H9 (cell line): Measurements from ENCODE around the gene OSBPL2. TPM values are rescaled to one million over a fixed set of nuclear protein-coding genes. Genes with fewer than 3 reads are reported as not detected.
A peak's percentile ranks its signal among the peaks of the same experiment; 100 is the strongest.

Source experiments
- DNase-seq: peaks from one replicate; pipeline ENCODE4 v3.0.0-alpha.2; 2017
- H2AFZ ChIP-seq: one replicate; pipeline ENCODE4 v1.6.1; 2013; ENCODE audit warnings: mild to moderate bottlenecking, low read length, control low read depth, moderate library complexity
- H2AK5ac ChIP-seq: 2 replicates; pipeline ENCODE4 v1.6.1; 2013; ENCODE audit warnings: low read length, control low read depth, mixed read lengths; ENCODE audit not compliant: insufficient read length
- H2BK120ac ChIP-seq: one replicate; pipeline ENCODE4 v1.6.1; 2013; ENCODE audit warnings: low read depth, mild to moderate bottlenecking, low read length, control low read depth, inconsistent platforms; ENCODE audit not compliant: poor library complexity, severe bottlenecking
- H2BK12ac ChIP-seq: 2 replicates; pipeline ENCODE4 v1.6.1; 2013; ENCODE audit warnings: low read length, control low read depth, mixed read lengths, low read depth; ENCODE audit not compliant: insufficient read length
- H2BK15ac ChIP-seq: 2 replicates; pipeline ENCODE4 v1.6.1; 2013; ENCODE audit warnings: low read depth, low read length, control low read depth
- H2BK20ac ChIP-seq: one replicate; pipeline ENCODE4 v1.6.1; 2013; ENCODE audit warnings: low read depth, mild to moderate bottlenecking, low read length, control low read depth, inconsistent platforms; ENCODE audit not compliant: poor library complexity, severe bottlenecking
- H2BK5ac ChIP-seq: 2 replicates; pipeline ENCODE4 v1.6.1; 2013; ENCODE audit warnings: low read length, control low read depth, mixed read lengths; ENCODE audit not compliant: insufficient read length
- H3K14ac ChIP-seq: 2 replicates; pipeline ENCODE4 v1.6.1; 2013; ENCODE audit warnings: low read length, control low read depth; ENCODE audit not compliant: insufficient read depth
- H3K18ac ChIP-seq: 2 replicates; pipeline ENCODE4 v1.6.1; 2013; ENCODE audit warnings: low read depth, mild to moderate bottlenecking, mixed read lengths, low read length, control low read depth; ENCODE audit not compliant: insufficient read length
- H3K23ac ChIP-seq: 2 replicates; pipeline ENCODE4 v1.6.1; 2013; ENCODE audit warnings: low read length, control low read depth, mixed read lengths, low read depth; ENCODE audit not compliant: insufficient read length
- H3K23me2 ChIP-seq: 2 replicates; pipeline ENCODE4 v1.6.1; 2013; ENCODE audit warnings: low read depth, mild to moderate bottlenecking, mixed read lengths, low read length, control low read depth; ENCODE audit not compliant: insufficient read length, poor library complexity, severe bottlenecking
- H3K27ac ChIP-seq: 2 replicates; pipeline ENCODE4 v1.5.1; 2013; ENCODE audit warnings: low read length, control low read depth, mixed read lengths, low read depth; ENCODE audit not compliant: insufficient read length
- H3K27me3 ChIP-seq: 2 replicates; pipeline ENCODE4 v1.6.1; 2013; ENCODE audit warnings: low read length, control low read depth, inconsistent platforms; ENCODE audit not compliant: insufficient read depth
- H3K4ac ChIP-seq: 2 replicates; pipeline ENCODE4 v1.6.1; 2013; ENCODE audit warnings: low read depth, mild to moderate bottlenecking, control low read depth, inconsistent platforms, low read length, moderate library complexity
- H3K4me1 ChIP-seq: 2 replicates; pipeline ENCODE4 v1.6.1; 2013; ENCODE audit warnings: low read length, control low read depth, inconsistent platforms; ENCODE audit not compliant: insufficient read depth
- H3K4me2 ChIP-seq: 2 replicates; pipeline ENCODE4 v1.6.1; 2013; ENCODE audit warnings: low read length, control low read depth, mixed read lengths; ENCODE audit not compliant: insufficient read length, insufficient read depth
- H3K56ac ChIP-seq: 2 replicates; pipeline ENCODE4 v1.6.1; 2013; ENCODE audit warnings: low read depth, mild to moderate bottlenecking, mixed read lengths, low read length, control low read depth; ENCODE audit not compliant: insufficient read length
- H3K79me1 ChIP-seq: 2 replicates; pipeline ENCODE4 v1.6.1; 2013; ENCODE audit warnings: low read depth, mild to moderate bottlenecking, moderate library complexity, low read length, control low read depth, inconsistent platforms; ENCODE audit not compliant: insufficient read depth, poor library complexity, severe bottlenecking
- H3K79me2 ChIP-seq: 2 replicates; pipeline ENCODE4 v1.6.1; 2013; ENCODE audit warnings: low read length, control low read depth, inconsistent platforms; ENCODE audit not compliant: insufficient read depth
- H3K9ac ChIP-seq: 2 replicates; pipeline ENCODE4 v1.6.1; 2013; ENCODE audit warnings: low read length, control low read depth, mixed read lengths; ENCODE audit not compliant: insufficient read length; ENCODE audit errors: extremely low read depth
- H3K9me3 ChIP-seq: one replicate; pipeline ENCODE4 v1.6.1; 2013; ENCODE audit warnings: low read depth, low read length, inconsistent platforms; ENCODE audit not compliant: control insufficient read depth
- H3T11ph ChIP-seq: one replicate; pipeline ENCODE4 v1.6.1; 2013; ENCODE audit warnings: mild to moderate bottlenecking, low read length, control low read depth, inconsistent platforms
- H4K20me1 ChIP-seq: one replicate; pipeline ENCODE4 v1.6.1; 2013; ENCODE audit not compliant: control insufficient read depth, insufficient read length, insufficient read depth
- H4K5ac ChIP-seq: 2 replicates; pipeline ENCODE4 v1.6.1; 2013; ENCODE audit warnings: low read depth, mild to moderate bottlenecking, mixed read lengths, low read length, control low read depth; ENCODE audit not compliant: insufficient read length
- H4K8ac ChIP-seq: replicated peaks from 2 replicates; pipeline ENCODE4 v1.6.1; 2013; ENCODE audit warnings: low read length, control low read depth, mixed read lengths, low read depth; ENCODE audit not compliant: insufficient read length
- H4K91ac ChIP-seq: 2 replicates; pipeline ENCODE4 v1.6.1; 2013; ENCODE audit warnings: low read depth, mild to moderate bottlenecking, moderate library complexity, mixed read lengths, low read length, control low read depth; ENCODE audit not compliant: insufficient read length
- H3K27ac Mint-ChIP-seq, 3 experiments: 2 replicates in 2 of 3; 3 replicates in 1 of 3; pipeline ENCODE4 v1.8.0; 2020 to 2021; ENCODE audit warnings: mixed read lengths in 3 of 3, mild to moderate bottlenecking in 1 of 3, moderate library complexity in 1 of 3
- H3K27me3 Mint-ChIP-seq: 2 replicates; pipeline ENCODE4 v1.8.0; 2021; ENCODE audit warnings: low read depth, mild to moderate bottlenecking, moderate library complexity, mixed read lengths
- H3K36me3 Mint-ChIP-seq, 3 experiments: 2 replicates in 2 of 3; 3 replicates in 1 of 3; pipeline ENCODE4 v1.8.0; 2020 to 2021; ENCODE audit warnings: low read depth in 3 of 3, mixed read lengths in 3 of 3; ENCODE audit not compliant: insufficient read depth in 1 of 3
- H3K4me1 Mint-ChIP-seq, 2 experiments: 2 replicates each; pipeline ENCODE4 v1.8.0; 2020; ENCODE audit warnings: mixed read lengths in 2 of 2
- H3K4me3 Mint-ChIP-seq, 2 experiments: 2 replicates in 1 of 2; 3 replicates in 1 of 2; pipeline ENCODE4 v1.8.0; 2020 to 2021; ENCODE audit warnings: mild to moderate bottlenecking in 2 of 2, mixed read lengths in 2 of 2, moderate library complexity in 1 of 2
- H3K9me3 Mint-ChIP-seq, 2 experiments: 2 replicates in 1 of 2; 3 replicates in 1 of 2; pipeline ENCODE4 v1.8.0; 2020; ENCODE audit warnings: mild to moderate bottlenecking in 2 of 2, mixed read lengths in 2 of 2, moderate library complexity in 1 of 2
- CTCF ChIP-seq: fragments of 200-600 bp; sonication (generic); conservative IDR thresholded peaks from 3 replicates; pipeline ENCODE4 v1.8.0; 2021; ENCODE audit warnings: antibody characterized with exemption, mild to moderate bottlenecking
- WGBS: extraction: QIAGEN DNeasy Blood & Tissue Kit; methylation state at CpG from one replicate; pipeline ENCODE4 v1.1.7; 2013; ENCODE audit warnings: missing lambda C conversion rate, low lambda C conversion rate, mixed read lengths; ENCODE audit not compliant: insufficient read length; ENCODE audit errors: extremely low coverage; 5-methylcytosine and 5-hydroxymethylcytosine counted together
- total RNA-seq: library from RNA; stranded (reverse); gene quantifications from 2 replicates; pipeline ENCODE4 v1.2.1, GENCODE V29; 2021

Gene OSBPL2
- total RNA-seq, 1 experiment from 2014 or later, result 47.3 TPM

GRCh38 chr20:62259294-62259565 is 20.9 kb downstream of the OSBPL2 start:
- Histone ChIP-seq H2BK12ac (no peak overlapping the region), H2BK120ac (no peak overlapping the region), H3K79me2 (no peaks in the 10 kb centered on the region), H3K27ac (no peak overlapping the region), H3K9me3 (no peaks in the 10 kb centered on the region), H4K8ac (no peak overlapping the region), H3K14ac (no peak overlapping the region), H3K4me1 (no peaks in the 10 kb centered on the region), H2BK5ac (no peak overlapping the region), H2AFZ (no peak overlapping the region), H3K4me2 (no peak overlapping the region), H3K27me3 (no peaks in the 10 kb centered on the region), H4K91ac (no peak overlapping the region), H3T11ph (no peak overlapping the region), H4K20me1 (no peaks in the 10 kb centered on the region), H3K18ac (no peak overlapping the region), H3K4ac (no peak overlapping the region), H2BK15ac (no peak overlapping the region), H3K79me1 (no peaks in the 10 kb centered on the region), H2AK5ac (no peak overlapping the region), H4K5ac (no peak overlapping the region), H3K23me2 (no peaks in the 10 kb centered on the region), H3K23ac (no peak overlapping the region), H3K9ac (no peak overlapping the region), H2BK20ac (no peak overlapping the region), H3K56ac (no peak overlapping the region)
- no peak for TF ChIP-seq CTCF
- peaks cover 19 to 70% (median 45%) of the 10 kb centered on the region in 3 experiments; a peak in 6 of 7 replicates for H3K36me3 Mint-ChIP-seq
- H3K9me3 Mint-ChIP-seq, result no peaks in the 10 kb centered on the region
- no peaks in the 10 kb centered on the region for H3K27me3 Mint-ChIP-seq
- H3K27ac Mint-ChIP-seq, result 0 out of 7 replicates have a peak overlapping the region, but pooled peaks of 1 of the 3 experiments have one; percentile 34
- WGBS, result no CpG with 5 or more reads among the region's 8 CpGs
- H3K4me3 Mint-ChIP-seq, result no peak overlapping the region
- no peak for DNase-seq
- peaks cover under 1% of the 10 kb centered on the region in 2 experiments for H3K4me1 Mint-ChIP-seq
